ENCODE measurements around the gene ELMOD3.
"Not testable (repeated sequence)": the region's sequence is repeated elsewhere in the genome, so short reads cannot be mapped to it uniquely, and the experiment has no call there.

Gene ELMOD3

GRCh38 chr2:85436836-85437487, 82.4 kb downstream of the ELMOD3 start:
- peak overlapping the region in 1 of 2 donors; percentile 66 for H3K4me3 ChIP-seq
- no peaks in the 10 kb centered on the region for H3K9me3 ChIP-seq
- intact Hi-C loops (cut with DNase I; ENCODE audit: low total_unique reads) = loop anchor here (5.0 kb wide), 1 partner anchor 100 kb away; the partner anchor contains the start of gene MAT2A
- H3K27ac ChIP-seq = peak overlapping the region; percentile 94 to 97
- H3K36me3 ChIP-seq = no peaks in the 10 kb centered on the region
- DNase-seq = peak in 1 of 2 donors; percentile 67
- H3K4me1 ChIP-seq = peaks cover 0 to 45% (median 36%) of the 10 kb centered on the region in 4 donors
- TF ChIP-seq CTCF (IDR thresholded peaks at IDR 0.05) = no peak
- H3K27me3 ChIP-seq = no peaks in the 10 kb centered on the region

GRCh38 chr2:85437488-85438200, 83.1 kb downstream of the ELMOD3 start:
- no peaks in the 10 kb centered on the region for H3K36me3 ChIP-seq
- TF ChIP-seq CTCF (IDR thresholded peaks at IDR 0.05) = no peak
- H3K4me1 ChIP-seq = peaks cover 0 to 45% (median 36%) of the 10 kb centered on the region in 4 donors
- peak; percentile 81 to 95 for DNase-seq
- H3K4me3 ChIP-seq = peak overlapping the region; percentile 56 to 66
- no peaks in the 10 kb centered on the region for H3K27me3 ChIP-seq
- H3K27ac ChIP-seq = peak overlapping the region; percentile 94 to 97
- intact Hi-C loops (cut with DNase I; ENCODE audit: low total_unique reads) = loop anchor here (5.0 kb wide), 1 partner anchor 100 kb away; the partner anchor contains the start of gene MAT2A
- H3K9me3 ChIP-seq = no peaks in the 10 kb centered on the region

GRCh38 chr2:85438201-85439024, 83.8 kb downstream of the ELMOD3 start:
- peak in 1 of 2 donors; percentile 77 for DNase-seq
- no peak for TF ChIP-seq CTCF (IDR thresholded peaks at IDR 0.05)
- Histone ChIP-seq H3K27ac (peak overlapping the region; percentile 94 to 97), H3K4me3 (peak overlapping the region; percentile 56 to 66), H3K9me3 (no peaks in the 10 kb centered on the region), H3K27me3 (no peaks in the 10 kb centered on the region), H3K36me3 (no peaks in the 10 kb centered on the region), H3K4me1 (peaks cover 0 to 43% (median 35%) of the 10 kb centered on the region in 4 donors)
- intact Hi-C loops (cut with DNase I; ENCODE audit: low total_unique reads) = loop anchor here (5.0 kb wide), 1 partner anchor 99 kb away; the partner anchor contains the start of gene MAT2A

GRCh38 chr2:85439025-85439472, 84.5 kb downstream of the ELMOD3 start:
- intact Hi-C loops (cut with DNase I; ENCODE audit: low total_unique reads) = loop anchor here (5.0 kb wide), 1 partner anchor 98 kb away; the partner anchor contains the start of gene MAT2A
- H3K4me1 ChIP-seq = peaks cover 0 to 37% (median 28%) of the 10 kb centered on the region in 4 donors
- TF ChIP-seq CTCF (IDR thresholded peaks at IDR 0.05) = no peak

GRCh38 chr2:85439569-85439968, 85.0 kb downstream of the ELMOD3 start:
- not testable (repeated sequence) for H3K4me3 ChIP-seq, DNase-seq, H3K9me3 ChIP-seq, H3K27me3 ChIP-seq, H3K36me3 ChIP-seq
- peak overlapping the region; percentile 94 to 97 for H3K27ac ChIP-seq
- H3K4me1 ChIP-seq = peaks cover 0 to 33% (median 25%) of the 10 kb centered on the region in 4 donors
- intact Hi-C loops (cut with DNase I; ENCODE audit: low total_unique reads) = loop anchor here (5.0 kb wide), 1 partner anchor 98 kb away; the partner anchor contains the start of gene MAT2A

More at GRCh38 chr2:85439025-85439472, 84.5 kb downstream of the ELMOD3 start:
- Histone ChIP-seq H3K4me3 (no peak overlapping the region), H3K27me3 (no peaks in the 10 kb centered on the region), H3K36me3 (no peaks in the 10 kb centered on the region), H3K9me3 (no peaks in the 10 kb centered on the region), H3K27ac (peak overlapping the region; percentile 94 to 97)
- no peak for DNase-seq

All from tibial artery (tissue), 4 donors.